ENCODE data around the gene COMMD6.

Gene COMMD6

GRCh38 chr13:75530549-75530961 is 7.1 kb downstream of the COMMD6 start:
- H3K36me3 ChIP-seq (replicated peaks in 1 of 2; ENCODE audit: control insufficient read depth in 2 of 2, insufficient read depth in 2 of 2, low read length in 2 of 2), result peaks cover 6 to 76% of the 10 kb centered on the region in 2 donors
- H3K23ac ChIP-seq (ENCODE audit: low read depth, low read length, poor library complexity), result no peak overlapping the region

DNA sequence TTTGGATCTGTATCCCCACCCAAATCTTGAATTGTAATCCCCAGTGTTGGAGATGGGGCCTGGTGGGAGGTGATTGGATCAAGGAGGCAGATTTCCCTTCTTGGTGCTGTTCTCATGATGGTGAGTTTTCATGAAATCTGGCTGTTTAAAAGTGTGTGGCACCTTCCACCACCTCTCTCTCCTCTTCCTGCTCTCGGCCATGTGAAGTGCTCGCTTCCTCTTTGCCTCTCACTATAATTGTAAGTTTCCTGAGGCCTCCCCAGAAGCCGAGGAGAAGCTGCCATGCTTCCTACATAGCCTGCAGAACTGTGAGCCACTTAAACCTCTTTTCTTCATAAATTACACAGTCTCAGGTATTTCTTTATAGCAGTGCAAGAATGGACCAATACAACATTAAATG is 15.7 kb downstream of the COMMD6 start:
- Histone ChIP-seq H3K27ac (replicated peaks; ENCODE audit: low read length) (no peak overlapping the region), H2AFZ (ENCODE audit: low read length) (no peak overlapping the region), H3K79me1 (ENCODE audit: low read depth, low read length) (no peaks in the 10 kb centered on the region), H3K27me3 (ENCODE audit: control insufficient read depth in 3 of 3, insufficient read depth in 3 of 3, low read depth in 1 of 3, low read length in 3 of 3) (no peaks in the 10 kb centered on the region), H3K4ac (ENCODE audit: low read length) (no peak overlapping the region), H3K14ac (ENCODE audit: low read length) (no peak overlapping the region), H2BK120ac (ENCODE audit: low read depth, low read length) (no peak overlapping the region), H3K4me2 (ENCODE audit: insufficient read depth, low read length, poor library complexity, severe bottlenecking) (no peak overlapping the region), H3K4me1 (ENCODE audit: control insufficient read depth in 2 of 2, insufficient read depth in 1 of 2, low read depth in 1 of 2, low read length in 2 of 2) (no peaks in the 10 kb centered on the region), H3K9ac (ENCODE audit: low read depth, low read length, poor library complexity) (no peak overlapping the region), H3K4me3 (ENCODE audit: low read length in 2 of 2) (no peak overlapping the region), H3K18ac (ENCODE audit: low read length) (no peak overlapping the region), H4K8ac (ENCODE audit: low read depth, low read length) (no peak overlapping the region), H2BK12ac (ENCODE audit: low read length) (no peak overlapping the region), H3K9me3 (replicated peaks in 1 of 2; ENCODE audit: control insufficient read depth in 2 of 2, insufficient read depth in 1 of 2, low read depth in 1 of 2, low read length in 2 of 2) (peaks cover 3% of the 10 kb centered on the region in 2 donors), H2AK5ac (ENCODE audit: low read depth, low read length) (no peak overlapping the region), H4K91ac (ENCODE audit: low read depth, low read length, poor library complexity) (no peak overlapping the region), H2BK5ac (ENCODE audit: low read length) (no peak overlapping the region), H2BK15ac (ENCODE audit: low read length) (no peak overlapping the region), H3K36me3 (replicated peaks in 1 of 2; ENCODE audit: control insufficient read depth in 2 of 2, insufficient read depth in 2 of 2, low read length in 2 of 2) (peaks cover 4 to 20% of the 10 kb centered on the region in 2 donors), H3K23ac (ENCODE audit: low read depth, low read length, poor library complexity) (no peak overlapping the region)
- DNase-seq (ENCODE audit: low spot score), result no peak
- WGBS, 2 donors (ENCODE audit: extremely low coverage in 2 of 2, insufficient read length in 2 of 2, insufficient replicate concordance in 1 of 2), result no CpG with 5 or more reads among the region's 3 CpGs

More at GRCh38 chr13:75530549-75530961, 7.1 kb downstream of the COMMD6 start:
- no peak overlapping the region for H3K27ac ChIP-seq (replicated peaks; ENCODE audit: low read length)
- no peak overlapping the region for H3K4me3 ChIP-seq (ENCODE audit: low read length in 2 of 2)
- peaks cover 0 to 2% (median 0%) of the 10 kb centered on the region in 3 experiments for H3K27me3 ChIP-seq (ENCODE audit: control insufficient read depth in 3 of 3, insufficient read depth in 3 of 3, low read depth in 1 of 3, low read length in 3 of 3)
- H3K14ac ChIP-seq (ENCODE audit: low read length), result no peak overlapping the region
- no peak overlapping the region for H2BK15ac ChIP-seq (ENCODE audit: low read length)
- H4K8ac ChIP-seq (ENCODE audit: low read depth, low read length), result no peak overlapping the region
- H3K4ac ChIP-seq (ENCODE audit: low read length), result no peak overlapping the region
- H3K18ac ChIP-seq (ENCODE audit: low read length), result no peak overlapping the region
- no peak overlapping the region for H2AK5ac ChIP-seq (ENCODE audit: low read depth, low read length)
- H2BK12ac ChIP-seq (ENCODE audit: low read length), result no peak overlapping the region
- H3K4me1 ChIP-seq (ENCODE audit: control insufficient read depth in 2 of 2, insufficient read depth in 1 of 2, low read depth in 1 of 2, low read length in 2 of 2), result no peaks in the 10 kb centered on the region
- H2BK120ac ChIP-seq (ENCODE audit: low read depth, low read length), result no peak overlapping the region
- no peak overlapping the region for H4K91ac ChIP-seq (ENCODE audit: low read depth, low read length, poor library complexity)
- H3K9me3 ChIP-seq (replicated peaks in 1 of 2; ENCODE audit: control insufficient read depth in 2 of 2, insufficient read depth in 1 of 2, low read depth in 1 of 2, low read length in 2 of 2), result no peaks in the 10 kb centered on the region
- no peak overlapping the region for H2BK5ac ChIP-seq (ENCODE audit: low read length)
- H3K9ac ChIP-seq (ENCODE audit: low read depth, low read length, poor library complexity), result no peak overlapping the region
- no peak overlapping the region for H3K4me2 ChIP-seq (ENCODE audit: insufficient read depth, low read length, poor library complexity, severe bottlenecking)
- H3K79me1 ChIP-seq (ENCODE audit: low read depth, low read length), result no peaks in the 10 kb centered on the region
- DNase-seq (ENCODE audit: low spot score), result no peak
- H2AFZ ChIP-seq (ENCODE audit: low read length), result no peak overlapping the region

DNA sequence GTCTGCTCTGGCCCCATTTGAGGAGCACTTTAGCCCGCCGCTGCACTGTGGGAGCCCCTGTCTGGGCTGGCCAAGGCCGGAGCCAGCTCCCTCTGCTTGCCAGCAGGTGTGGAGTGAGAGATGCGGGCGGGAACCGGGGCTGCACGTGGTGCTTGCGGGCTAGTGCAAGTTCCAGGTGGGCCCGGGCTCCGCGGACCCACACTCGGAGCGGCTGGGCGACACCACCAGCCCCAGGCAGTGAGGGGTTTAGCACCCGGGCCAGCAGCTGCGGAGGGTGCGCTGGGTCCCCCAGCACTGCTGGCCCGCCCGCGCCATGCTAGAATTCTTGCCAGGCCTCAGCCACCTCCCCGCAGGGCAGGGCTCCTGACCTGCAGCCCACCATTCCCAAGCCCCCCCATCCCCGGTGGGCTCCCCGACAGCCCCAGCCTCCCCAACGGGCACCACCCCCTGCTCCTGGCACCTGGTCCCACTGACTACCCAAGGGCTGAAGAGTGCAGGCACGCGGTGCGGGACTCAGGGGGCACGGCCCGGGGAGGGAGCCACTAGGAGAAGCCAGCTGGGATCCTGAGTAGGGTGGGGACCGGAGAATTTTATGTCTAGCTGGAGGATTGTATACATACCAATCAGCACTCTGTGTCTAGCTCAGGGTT is 19.1 kb downstream of the COMMD6 start:
- no peak overlapping the region for H2BK120ac ChIP-seq (ENCODE audit: low read depth, low read length)
- no peak overlapping the region for H2BK12ac ChIP-seq (ENCODE audit: low read length)
- no peak overlapping the region for H3K23ac ChIP-seq (ENCODE audit: low read depth, low read length, poor library complexity)
- H3K27ac ChIP-seq (replicated peaks; ENCODE audit: low read length), result no peak overlapping the region
- no peak overlapping the region for H2BK5ac ChIP-seq (ENCODE audit: low read length)
- no peak overlapping the region for H2AK5ac ChIP-seq (ENCODE audit: low read depth, low read length)
- H3K14ac ChIP-seq (ENCODE audit: low read length), result no peak overlapping the region
- H3K79me1 ChIP-seq (ENCODE audit: low read depth, low read length), result no peaks in the 10 kb centered on the region
- whole genome bisulfite sequencing, 2 donors (ENCODE audit: extremely low coverage in 2 of 2, insufficient read length in 2 of 2, insufficient replicate concordance in 1 of 2), result no CpG with 5 or more reads among the region's 30 CpGs
- H3K36me3 ChIP-seq (replicated peaks in 1 of 2; ENCODE audit: control insufficient read depth in 2 of 2, insufficient read depth in 2 of 2, low read length in 2 of 2), result no peaks in the 10 kb centered on the region
- no peaks in the 10 kb centered on the region for H3K4me1 ChIP-seq (ENCODE audit: control insufficient read depth in 2 of 2, insufficient read depth in 1 of 2, low read depth in 1 of 2, low read length in 2 of 2)
- no peak overlapping the region for H2AFZ ChIP-seq (ENCODE audit: low read length)
- no peak overlapping the region for H3K18ac ChIP-seq (ENCODE audit: low read length)
- no peak overlapping the region for H4K91ac ChIP-seq (ENCODE audit: low read depth, low read length, poor library complexity)
- no peak overlapping the region for H3K9ac ChIP-seq (ENCODE audit: low read depth, low read length, poor library complexity)
- H2BK15ac ChIP-seq (ENCODE audit: low read length), result no peak overlapping the region
- H3K27me3 ChIP-seq (ENCODE audit: control insufficient read depth in 3 of 3, insufficient read depth in 3 of 3, low read depth in 1 of 3, low read length in 3 of 3), result no peaks in the 10 kb centered on the region
- no peak overlapping the region for H3K4me3 ChIP-seq (ENCODE audit: low read length in 2 of 2)
- DNase-seq (ENCODE audit: low spot score), result no peak
- H4K8ac ChIP-seq (ENCODE audit: low read depth, low read length), result no peak overlapping the region
- H3K4me2 ChIP-seq (ENCODE audit: insufficient read depth, low read length, poor library complexity, severe bottlenecking), result no peak overlapping the region
- H3K4ac ChIP-seq (ENCODE audit: low read length), result no peak overlapping the region
- peaks cover 3% of the 10 kb centered on the region in 2 donors for H3K9me3 ChIP-seq (replicated peaks in 1 of 2; ENCODE audit: control insufficient read depth in 2 of 2, insufficient read depth in 1 of 2, low read depth in 1 of 2, low read length in 2 of 2)

DNA sequence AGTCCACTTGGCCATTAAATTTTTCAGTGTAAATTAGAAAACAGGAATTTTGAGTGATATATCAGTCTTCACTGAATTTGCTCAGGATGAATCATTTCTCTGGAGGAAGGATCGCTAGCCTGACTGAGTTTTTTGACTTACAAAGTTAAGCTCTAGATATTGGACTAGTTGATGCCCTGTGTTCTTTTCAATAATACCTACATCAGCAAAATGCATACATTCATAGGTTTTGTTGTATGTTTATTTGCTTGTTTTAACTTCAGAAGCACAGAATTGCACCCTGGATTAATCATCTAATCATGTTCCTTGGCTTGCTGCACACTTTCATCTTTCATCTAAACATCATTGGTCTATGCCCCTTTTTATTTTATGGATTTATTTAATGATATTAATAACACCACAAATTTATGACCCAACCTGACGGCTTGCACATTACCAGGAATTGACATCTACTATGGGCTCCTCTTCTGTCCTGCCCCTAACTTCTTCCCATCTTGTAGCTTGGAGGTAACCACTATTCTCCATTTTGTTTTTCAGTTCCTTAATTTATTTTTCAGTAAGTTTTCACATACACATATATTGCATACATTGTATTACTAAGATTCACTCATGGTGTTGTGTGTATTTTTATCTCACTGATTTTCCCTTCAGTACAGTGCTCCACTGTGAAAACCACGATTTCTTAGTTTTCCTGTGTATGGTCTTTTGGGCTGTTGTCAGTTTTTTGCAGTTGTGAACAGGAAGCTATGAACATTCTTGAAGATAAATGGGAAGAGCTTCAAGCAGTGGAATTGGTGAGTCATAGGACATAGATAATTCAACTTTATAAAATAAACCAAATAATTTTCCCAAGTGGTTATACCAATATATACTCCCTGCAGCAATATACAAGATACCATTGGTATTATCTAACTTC is 23.3 kb downstream of the COMMD6 start:
- H3K9me3 ChIP-seq (replicated peaks in 1 of 2; ENCODE audit: control insufficient read depth in 2 of 2, insufficient read depth in 1 of 2, low read depth in 1 of 2, low read length in 2 of 2), result peaks cover 0 to 3% of the 10 kb centered on the region in 2 donors
- H2BK12ac ChIP-seq (ENCODE audit: low read length), result no peak overlapping the region
- no peak for DNase-seq (ENCODE audit: low spot score)
- no peaks in the 10 kb centered on the region for H3K79me1 ChIP-seq (ENCODE audit: low read depth, low read length)
- H3K4ac ChIP-seq (ENCODE audit: low read length), result no peak overlapping the region
- H3K4me2 ChIP-seq (ENCODE audit: insufficient read depth, low read length, poor library complexity, severe bottlenecking), result no peak overlapping the region
- no peak overlapping the region for H2BK5ac ChIP-seq (ENCODE audit: low read length)
- H3K4me1 ChIP-seq (ENCODE audit: control insufficient read depth in 2 of 2, insufficient read depth in 1 of 2, low read depth in 1 of 2, low read length in 2 of 2), result no peaks in the 10 kb centered on the region
- H2BK120ac ChIP-seq (ENCODE audit: low read depth, low read length), result no peak overlapping the region
- no peak overlapping the region for H3K18ac ChIP-seq (ENCODE audit: low read length)
- H4K8ac ChIP-seq (ENCODE audit: low read depth, low read length), result no peak overlapping the region
- no peak overlapping the region for H3K14ac ChIP-seq (ENCODE audit: low read length)
- H3K36me3 ChIP-seq (replicated peaks in 1 of 2; ENCODE audit: control insufficient read depth in 2 of 2, insufficient read depth in 2 of 2, low read length in 2 of 2), result no peaks in the 10 kb centered on the region
- no peak overlapping the region for H3K4me3 ChIP-seq (ENCODE audit: low read length in 2 of 2)
- no peak overlapping the region for H4K91ac ChIP-seq (ENCODE audit: low read depth, low read length, poor library complexity)
- H2BK15ac ChIP-seq (ENCODE audit: low read length), result no peak overlapping the region
- H3K9ac ChIP-seq (ENCODE audit: low read depth, low read length, poor library complexity), result no peak overlapping the region
- WGBS, 2 donors (ENCODE audit: extremely low coverage in 2 of 2, insufficient read length in 2 of 2, insufficient replicate concordance in 1 of 2), result no CpG with 5 or more reads among the region's 3 CpGs
- no peak overlapping the region for H3K27ac ChIP-seq (replicated peaks; ENCODE audit: low read length)
- H3K23ac ChIP-seq (ENCODE audit: low read depth, low read length, poor library complexity), result no peak overlapping the region
- H2AK5ac ChIP-seq (ENCODE audit: low read depth, low read length), result no peak overlapping the region
- no peaks in the 10 kb centered on the region for H3K27me3 ChIP-seq (ENCODE audit: control insufficient read depth in 3 of 3, insufficient read depth in 3 of 3, low read depth in 1 of 3, low read length in 3 of 3)
- H2AFZ ChIP-seq (ENCODE audit: low read length), result no peak overlapping the region

All from neuronal stem cell (in vitro differentiated cells).